ENCODE measurements around the gene VWC2L.

The VWC2L gene

GRCh38 chr2:214393796-214394195 is 17.1 kb upstream of the VWC2L start:
- CTCF ChIA-PET, result interaction anchor here (1.4 kb wide), 1 partner anchor 12 kb away, joined by 4 read pairs; no protein-coding TSS in a partner anchor
- POLR2A ChIA-PET, result no interaction called here
- no peak for TF ChIP-seq CTCF (IDR thresholded peaks at IDR 0.05; ENCODE audit: control extremely low read depth, extremely low read depth, low read depth, missing control alignments)
- no peak for DNase-seq (ENCODE audit: extremely low spot score)

DNA sequence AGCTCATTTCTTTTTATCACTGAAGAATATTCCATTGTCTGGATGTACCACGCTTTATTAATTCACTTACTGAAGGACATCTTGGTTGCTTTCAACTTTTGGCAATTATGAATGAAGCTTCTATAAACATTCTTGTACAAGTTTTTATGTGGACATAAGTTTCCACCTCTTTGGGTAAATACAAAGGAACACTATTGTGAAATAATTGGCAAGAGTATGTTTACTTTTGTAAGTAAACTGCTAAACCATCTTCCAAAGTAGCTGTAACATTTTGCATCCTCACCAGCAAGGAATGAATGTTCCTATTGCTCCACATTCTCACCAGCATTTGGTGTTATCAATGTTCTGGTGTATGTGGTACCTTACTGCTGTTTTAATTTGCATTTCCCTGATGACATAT is 15.8 kb upstream of the VWC2L start:
- DNase-seq (ENCODE audit: extremely low spot score), result no peak
- CTCF ChIA-PET, result interaction anchor here (1.4 kb wide), 1 partner anchor 10 kb away, joined by 4 read pairs; no protein-coding TSS in a partner anchor
- POLR2A ChIA-PET, result no interaction called here
- TF ChIP-seq CTCF (IDR thresholded peaks at IDR 0.05; ENCODE audit: control extremely low read depth, extremely low read depth, low read depth, missing control alignments), result no peak

DNA sequence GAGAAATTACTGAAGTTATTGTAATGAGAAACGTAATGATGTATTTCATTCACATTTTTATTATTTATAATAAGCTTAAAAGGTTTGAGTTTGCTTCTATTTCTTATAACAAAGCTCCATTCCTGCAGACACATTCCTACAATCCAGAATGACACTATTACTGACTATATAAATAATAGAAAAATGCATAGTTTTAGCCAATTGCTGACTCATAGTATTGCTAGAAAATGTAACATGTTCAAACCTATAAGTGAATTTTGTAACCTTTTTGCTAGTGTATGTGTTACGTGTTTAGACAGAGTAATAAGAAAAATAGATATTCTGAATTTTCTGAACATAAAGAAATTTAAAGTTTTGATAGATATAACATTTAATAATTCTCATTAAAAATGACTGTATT is 9.3 kb upstream of the VWC2L start:
- ChIA-PET POLR2A (no interaction called here), CTCF (no interaction called here)
- DNase-seq (ENCODE audit: extremely low spot score), result no peak
- no peak for TF ChIP-seq CTCF (IDR thresholded peaks at IDR 0.05; ENCODE audit: control extremely low read depth, extremely low read depth, low read depth, missing control alignments)

GRCh38 chr2:214410128-214410775 is 602 bp upstream of the VWC2L start:
- ChIA-PET CTCF (no interaction called here), POLR2A (no interaction called here)
- DNase-seq (ENCODE audit: extremely low spot score), result no peak
- no peak for TF ChIP-seq CTCF (IDR thresholded peaks at IDR 0.05; ENCODE audit: control extremely low read depth, extremely low read depth, low read depth, missing control alignments)

GRCh38 chr2:214412679-214413078 is 1.8 kb downstream of the VWC2L start:
- TF ChIP-seq CTCF (IDR thresholded peaks at IDR 0.05; ENCODE audit: control extremely low read depth, extremely low read depth, low read depth, missing control alignments), result no peak
- no peak for DNase-seq (ENCODE audit: extremely low spot score)

DNA sequence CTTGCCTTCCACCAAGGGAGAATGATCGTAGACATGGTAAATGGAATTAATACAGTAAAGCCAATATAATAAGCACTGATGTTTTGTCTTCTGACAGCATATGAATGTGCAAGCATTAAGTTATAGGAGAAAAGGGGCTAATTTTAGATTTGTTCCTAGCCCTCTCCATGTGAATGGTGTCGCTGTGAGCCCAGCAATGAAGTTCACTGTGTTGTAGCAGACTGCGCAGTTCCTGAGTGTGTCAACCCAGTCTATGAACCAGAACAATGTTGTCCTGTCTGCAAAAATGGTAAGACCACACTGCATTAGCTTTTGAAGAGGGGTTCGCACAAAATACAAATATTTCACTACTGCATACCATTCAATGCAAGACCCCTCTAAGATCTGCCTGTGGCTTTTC is 25.6 kb downstream of the VWC2L start:
- CTCF ChIA-PET, result no interaction called here
- no peak for DNase-seq (ENCODE audit: extremely low spot score)
- POLR2A ChIA-PET, result no interaction called here
- no peak for TF ChIP-seq CTCF (IDR thresholded peaks at IDR 0.05; ENCODE audit: control extremely low read depth, extremely low read depth, low read depth, missing control alignments)

More at GRCh38 chr2:214412679-214413078, 1.8 kb downstream of the VWC2L start:
- POLR2A ChIA-PET, result no interaction called here
- CTCF ChIA-PET, result interaction anchor here (1.8 kb wide), 1 partner anchor 15 kb away, joined by 5 read pairs; no protein-coding TSS in a partner anchor
